Activated T-helper 2 cell treated with anti-CD3 and anti-CD28 coated beads, Interferon-gamma antibody, Interleukin-2, Interleukin-4, amounts not matched to agents 10 μg/mL and 5 μg/mL and 100 μg/mL, durations not matched to agents 14 hours and 24 hours and 36 hours (primary cell): ENCODE measurements around the gene IGLL5. TPM values are rescaled to one million over a fixed set of nuclear protein-coding genes. Genes with fewer than 3 reads are reported as not detected.
"Not testable (repeated sequence)": the region's sequence is repeated elsewhere in the genome, so short reads cannot be mapped to it uniquely, and the experiment has no call there.

Source experiments
- DNase-seq: peaks from one replicate; pipeline ENCODE4 v3.0.0; 2021; ENCODE audit warnings: low spot score
- H3K27ac Mint-ChIP-seq: one replicate; pipeline ENCODE4 v1.8.0; 2021; ENCODE audit warnings: mixed read lengths
- H3K27me3 Mint-ChIP-seq: one replicate; pipeline ENCODE4 v1.8.0; 2021; ENCODE audit warnings: low read depth, mixed read lengths
- H3K36me3 Mint-ChIP-seq: one replicate; pipeline ENCODE4 v1.8.0; 2021; ENCODE audit warnings: low read depth, mixed read lengths
- H3K4me1 Mint-ChIP-seq: one replicate; pipeline ENCODE4 v1.8.0; 2021; ENCODE audit warnings: low read depth, mixed read lengths
- H3K4me3 Mint-ChIP-seq: one replicate; pipeline ENCODE4 v1.8.0; 2021; ENCODE audit warnings: low read depth, mild to moderate bottlenecking, moderate library complexity, mixed read lengths
- H3K9me3 Mint-ChIP-seq: one replicate; pipeline ENCODE4 v1.8.0; 2021; ENCODE audit warnings: mixed read lengths
- intact Hi-C: fragments of 100-400 bp; cut with micrococcal nuclease; formaldehyde crosslinking; loops from one replicate; pipeline ENCODE4 v1.15.1; 2023
- total RNA-seq: library from RNA; stranded (reverse); gene quantifications from 2 replicates; pipeline ENCODE4 v1.2.3, GENCODE V29; 2022

Gene IGLL5
- total RNA-seq, 1 donor from 2014 or later, result not detected

DNA sequence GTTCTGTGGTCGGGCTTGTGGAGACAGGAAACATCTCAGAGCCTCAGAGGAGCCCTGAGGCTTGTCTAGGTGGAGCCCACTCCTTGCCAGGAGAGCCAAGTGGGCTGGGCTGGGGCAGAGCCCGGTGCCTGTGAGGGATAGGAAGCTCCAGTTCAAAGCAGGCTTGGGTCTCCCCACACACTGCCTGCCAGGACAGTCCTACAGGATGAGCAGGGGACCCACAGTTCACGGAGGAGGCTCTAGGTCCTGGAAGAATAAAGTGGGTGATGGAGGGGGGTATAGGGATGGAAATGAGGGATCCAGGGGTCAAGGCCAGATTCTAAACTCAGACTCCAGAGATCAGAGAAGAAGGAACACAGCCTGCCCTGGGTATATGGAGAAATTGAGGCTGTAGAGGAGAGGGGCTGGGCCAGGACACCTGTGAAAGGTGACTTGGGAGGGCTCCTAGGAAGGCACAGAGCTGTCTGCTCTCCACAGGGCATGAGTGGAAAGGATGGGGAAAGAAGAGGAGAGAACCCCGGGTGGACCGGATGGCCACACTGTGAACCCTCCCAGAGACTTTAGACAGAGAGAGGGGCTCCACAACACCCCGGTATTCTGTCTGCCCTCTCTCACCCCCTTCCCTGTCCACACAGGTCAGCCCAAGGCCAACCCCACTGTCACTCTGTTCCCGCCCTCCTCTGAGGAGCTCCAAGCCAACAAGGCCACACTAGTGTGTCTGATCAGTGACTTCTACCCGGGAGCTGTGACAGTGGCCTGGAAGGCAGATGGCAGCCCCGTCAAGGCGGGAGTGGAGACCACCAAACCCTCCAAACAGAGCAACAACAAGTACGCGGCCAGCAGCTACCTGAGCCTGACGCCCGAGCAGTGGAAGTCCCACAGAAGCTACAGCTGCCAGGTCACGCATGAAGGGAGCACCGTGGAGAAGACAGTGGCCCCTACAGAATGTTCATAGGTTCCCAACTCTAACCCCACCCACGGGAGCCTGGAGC, 7.4 kb downstream of the IGLL5 start:
- no peak for DNase-seq
- H3K27ac Mint-ChIP-seq, result no peak overlapping the region
- H3K9me3 Mint-ChIP-seq, result no peaks in the 10 kb centered on the region
- no peak overlapping the region for H3K4me3 Mint-ChIP-seq
- intact Hi-C loops, result no loop called here
- peaks cover 35% of the 10 kb centered on the region for H3K27me3 Mint-ChIP-seq
- no peaks in the 10 kb centered on the region for H3K36me3 Mint-ChIP-seq
- H3K4me1 Mint-ChIP-seq, result no peaks in the 10 kb centered on the region

DNA sequence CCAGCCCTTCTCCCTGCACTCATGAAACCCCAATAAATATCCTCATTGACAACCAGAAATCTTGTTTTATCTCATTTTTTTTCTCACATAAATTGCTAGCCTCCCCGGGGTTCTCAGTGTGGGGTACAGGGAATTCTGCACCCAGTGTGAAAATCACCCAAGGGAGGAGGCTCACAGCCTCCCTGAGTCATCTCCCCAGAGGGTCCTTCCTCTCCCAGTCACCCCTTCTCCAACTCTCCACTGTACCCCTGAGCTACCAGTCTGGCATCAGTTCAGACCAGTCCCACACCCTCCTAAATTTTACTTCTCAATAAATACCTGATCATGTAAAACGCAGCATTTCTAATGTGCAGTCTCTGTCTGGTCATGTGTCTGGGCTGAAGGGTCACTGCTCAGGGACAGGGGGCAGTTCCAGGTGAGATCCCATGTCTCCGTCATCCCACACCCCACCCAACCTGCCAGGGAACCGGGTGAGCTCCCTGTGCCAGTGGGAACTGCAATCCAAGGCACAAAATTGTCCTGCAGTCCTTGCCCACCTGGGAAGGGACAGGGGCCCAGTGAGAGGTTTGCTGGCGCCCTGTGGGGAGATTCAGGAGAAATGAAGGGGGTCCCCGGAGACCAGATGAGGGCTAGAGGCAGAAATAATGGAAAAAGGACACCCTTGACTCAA, 8.3 kb downstream of the IGLL5 start:
- Mint-ChIP-seq H3K9me3 (no peaks in the 10 kb centered on the region), H3K27ac (no peak overlapping the region), H3K27me3 (peaks cover 31% of the 10 kb centered on the region), H3K4me1 (no peaks in the 10 kb centered on the region), H3K4me3 (no peak overlapping the region), H3K36me3 (no peaks in the 10 kb centered on the region)
- intact Hi-C loops, result no loop called here
- no peak for DNase-seq

DNA sequence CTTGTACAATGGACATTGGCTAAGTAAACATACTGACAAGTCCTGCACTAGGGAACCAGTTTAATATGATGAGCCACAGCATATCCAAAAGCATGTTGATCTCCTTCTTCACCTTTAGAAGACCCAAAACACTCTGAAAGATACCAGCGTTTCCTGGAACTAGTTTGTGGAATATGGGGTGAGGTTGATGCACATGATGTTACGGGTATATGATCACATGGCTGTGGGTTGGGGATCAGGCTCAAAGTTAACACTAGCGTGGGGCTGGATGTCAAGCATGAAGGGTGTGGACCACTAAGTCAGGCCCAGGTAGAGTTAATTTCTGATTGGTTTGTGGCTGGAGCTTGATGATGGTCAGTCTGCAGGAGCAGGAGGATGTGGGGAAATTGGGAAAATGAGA, 9.0 kb downstream of the IGLL5 start:
- no peaks in the 10 kb centered on the region for H3K4me1 Mint-ChIP-seq
- H3K4me3 Mint-ChIP-seq, result no peak overlapping the region
- peaks cover 27% of the 10 kb centered on the region for H3K27me3 Mint-ChIP-seq
- DNase-seq, result no peak
- H3K36me3 Mint-ChIP-seq, result no peaks in the 10 kb centered on the region
- no peaks in the 10 kb centered on the region for H3K9me3 Mint-ChIP-seq
- intact Hi-C loops, result no loop called here
- H3K27ac Mint-ChIP-seq, result no peak overlapping the region

DNA sequence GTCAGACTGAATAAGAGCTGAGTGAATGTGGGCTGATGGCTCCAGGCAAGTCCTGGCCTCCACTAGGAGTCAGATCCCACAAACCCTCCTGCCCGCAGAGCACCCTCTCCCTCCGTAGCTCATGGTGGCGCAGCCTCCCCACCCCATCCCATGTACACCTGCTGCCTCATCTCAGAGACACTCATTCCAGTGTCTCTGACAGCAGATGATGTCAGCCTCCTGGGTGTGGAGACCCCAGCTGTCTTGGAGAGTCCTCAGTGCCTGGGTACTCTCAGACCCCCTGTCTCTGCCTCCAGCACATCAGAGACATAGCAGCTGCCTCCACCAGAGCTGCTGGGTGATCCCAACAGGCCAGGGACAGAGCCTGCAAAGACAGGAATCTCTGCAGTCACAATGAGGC, 9.5 kb downstream of the IGLL5 start:
- Mint-ChIP-seq H3K4me1 (no peaks in the 10 kb centered on the region), H3K36me3 (no peaks in the 10 kb centered on the region), H3K27ac (no peak overlapping the region), H3K27me3 (peaks cover 24% of the 10 kb centered on the region), H3K9me3 (no peaks in the 10 kb centered on the region), H3K4me3 (no peak overlapping the region)
- intact Hi-C loops, result no loop called here
- no peak for DNase-seq

- Mint-ChIP-seq H3K36me3 (no peaks in the 10 kb centered on the region), H3K4me1 (no peaks in the 10 kb centered on the region), H3K9me3 (no peaks in the 10 kb centered on the region), H3K27ac (no peak overlapping the region), H3K4me3 (no peak overlapping the region), H3K27me3 (peaks cover 16% of the 10 kb centered on the region)
- intact Hi-C loops, result no loop called here
- DNase-seq, result no peak
Observed at GRCh38 chr22:22897947-22898346, 10.3 kb downstream of the IGLL5 start.

- H3K4me1 Mint-ChIP-seq, DNase-seq, H3K9me3 Mint-ChIP-seq, intact Hi-C loops, H3K4me3 Mint-ChIP-seq, H3K27ac Mint-ChIP-seq, H3K36me3 Mint-ChIP-seq: not testable (repeated sequence)
- peaks cover 13% of the 10 kb centered on the region for H3K27me3 Mint-ChIP-seq
Observed at GRCh38 chr22:22898411-22898950, 10.9 kb downstream of the IGLL5 start.

GRCh38 chr22:22899342-22900080, 11.9 kb downstream of the IGLL5 start:
- peaks cover 13% of the 10 kb centered on the region for H3K27me3 Mint-ChIP-seq
- H3K9me3 Mint-ChIP-seq, H3K36me3 Mint-ChIP-seq, DNase-seq, H3K4me1 Mint-ChIP-seq, H3K4me3 Mint-ChIP-seq, H3K27ac Mint-ChIP-seq, intact Hi-C loops: not testable (repeated sequence)

- H3K4me1 Mint-ChIP-seq, H3K4me3 Mint-ChIP-seq, H3K9me3 Mint-ChIP-seq, intact Hi-C loops, H3K36me3 Mint-ChIP-seq, DNase-seq, H3K27ac Mint-ChIP-seq, H3K27me3 Mint-ChIP-seq: not testable (repeated sequence)
Observed at GRCh38 chr22:22900527-22901205, 13.1 kb downstream of the IGLL5 start.

DNA sequence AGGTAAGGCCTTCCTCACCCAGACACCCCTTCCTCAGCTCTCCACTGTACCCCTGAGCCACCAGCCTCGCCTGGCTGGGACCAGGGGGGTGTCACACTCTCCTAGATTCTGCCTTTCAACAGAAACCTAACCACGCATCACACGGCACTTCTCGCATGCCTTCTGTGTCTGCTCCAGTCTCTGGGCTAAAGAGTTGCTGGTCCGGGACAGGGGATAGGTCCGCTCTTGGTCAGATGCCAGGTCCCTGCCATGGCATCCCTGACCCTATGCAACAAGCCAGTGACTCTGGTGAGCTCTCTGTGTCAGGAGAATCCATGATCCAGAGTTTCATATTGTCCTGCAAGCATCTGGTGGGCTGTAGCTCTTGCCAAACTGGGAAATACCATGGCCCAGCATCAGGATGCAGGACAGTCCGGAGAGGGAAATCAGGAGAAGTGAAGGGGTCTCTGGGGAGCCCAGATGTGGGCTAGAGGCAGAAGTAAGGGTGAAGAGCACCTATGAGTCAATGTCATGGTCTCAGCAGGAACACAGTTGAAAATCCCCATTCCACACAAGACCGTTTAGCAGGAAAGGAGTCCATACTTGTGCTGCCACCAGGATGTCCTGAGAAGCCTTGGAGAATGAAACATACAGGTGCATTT, 14.1 kb downstream of the IGLL5 start:
- DNase-seq, result no peak
- H3K9me3 Mint-ChIP-seq, result no peaks in the 10 kb centered on the region
- intact Hi-C loops, result no loop called here

GRCh38 chr22:22902247-22903001, 14.8 kb downstream of the IGLL5 start:
- H3K4me1 Mint-ChIP-seq, result no peaks in the 10 kb centered on the region

More for the DNA sequence above, 14.1 kb downstream of the IGLL5 start:
- Mint-ChIP-seq H3K27me3 (peaks cover 2% of the 10 kb centered on the region), H3K27ac (no peak overlapping the region), H3K4me1 (no peaks in the 10 kb centered on the region), H3K36me3 (no peaks in the 10 kb centered on the region), H3K4me3 (no peak overlapping the region)

DNA sequence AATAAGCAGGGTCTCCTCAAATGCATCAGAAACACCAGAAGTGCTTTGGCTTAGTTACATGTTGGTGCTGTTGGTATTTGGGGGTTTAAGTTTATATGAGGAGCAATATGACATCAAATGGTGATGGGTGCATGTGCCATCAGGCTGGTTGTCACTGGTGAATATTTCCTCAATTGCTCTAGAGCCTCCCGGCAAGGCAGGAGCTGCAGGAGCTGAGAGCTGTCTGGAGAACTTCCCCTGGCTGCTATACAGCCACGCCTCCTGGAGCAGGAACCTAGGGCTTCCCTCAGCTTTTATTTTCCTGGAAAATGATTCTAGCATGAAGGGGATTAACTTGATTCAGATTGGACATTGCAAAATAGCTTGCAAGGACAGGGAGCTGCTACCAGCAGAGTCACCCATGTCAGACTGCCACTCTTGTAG, 15.8 kb downstream of the IGLL5 start:
- no peaks in the 10 kb centered on the region for H3K27me3 Mint-ChIP-seq

More at GRCh38 chr22:22902247-22903001, 14.8 kb downstream of the IGLL5 start:
- no peak for DNase-seq
- H3K9me3 Mint-ChIP-seq, result no peaks in the 10 kb centered on the region
- H3K36me3 Mint-ChIP-seq, result no peaks in the 10 kb centered on the region
- H3K4me3 Mint-ChIP-seq, result no peak overlapping the region
- intact Hi-C loops, result no loop called here
- H3K27me3 Mint-ChIP-seq, result peaks cover 2% of the 10 kb centered on the region
- no peak overlapping the region for H3K27ac Mint-ChIP-seq

More for the DNA sequence above, 15.8 kb downstream of the IGLL5 start:
- intact Hi-C loops, result no loop called here
- H3K9me3 Mint-ChIP-seq, result no peaks in the 10 kb centered on the region
- H3K4me3 Mint-ChIP-seq, result no peak overlapping the region
- H3K4me1 Mint-ChIP-seq, result no peaks in the 10 kb centered on the region
- no peaks in the 10 kb centered on the region for H3K36me3 Mint-ChIP-seq
- no peak overlapping the region for H3K27ac Mint-ChIP-seq
- DNase-seq, result no peak
